Stimulated activated CD8-positive, alpha-beta memory T cell treated with anti-CD3 and anti-CD28 coated beads, Interleukin-7, amount 100 ng/mL, for 4 hours (primary cell): ENCODE measurements around the gene KLF18.
"Not testable (repeated sequence)": the region's sequence is repeated elsewhere in the genome, so short reads cannot be mapped to it uniquely, and the experiment has no call there.

ENCODE experiments used
- DNase-seq, 2 donors: peaks; one replicate each; pipeline ENCODE4 v3.0.0-alpha.2; 2020; ENCODE audit warnings: low read depth in 2 of 2

KLF18 gene

GRCh38 chr1:44141531-44141930, at the start of gene KLF18:
Gene KLF18 (minus strand): TSS chr1:44141631. CDS start chr1:44141631, 0 bp downstream.
- DNase-seq, result no peak

- DNase-seq, result no peak
Observed at GRCh38 chr1:44174630-44175029, 33.2 kb upstream of the KLF18 start.

GRCh38 chr1:44170281-44170823, 28.9 kb upstream of the KLF18 start:
- DNase-seq, result no peak

DNA sequence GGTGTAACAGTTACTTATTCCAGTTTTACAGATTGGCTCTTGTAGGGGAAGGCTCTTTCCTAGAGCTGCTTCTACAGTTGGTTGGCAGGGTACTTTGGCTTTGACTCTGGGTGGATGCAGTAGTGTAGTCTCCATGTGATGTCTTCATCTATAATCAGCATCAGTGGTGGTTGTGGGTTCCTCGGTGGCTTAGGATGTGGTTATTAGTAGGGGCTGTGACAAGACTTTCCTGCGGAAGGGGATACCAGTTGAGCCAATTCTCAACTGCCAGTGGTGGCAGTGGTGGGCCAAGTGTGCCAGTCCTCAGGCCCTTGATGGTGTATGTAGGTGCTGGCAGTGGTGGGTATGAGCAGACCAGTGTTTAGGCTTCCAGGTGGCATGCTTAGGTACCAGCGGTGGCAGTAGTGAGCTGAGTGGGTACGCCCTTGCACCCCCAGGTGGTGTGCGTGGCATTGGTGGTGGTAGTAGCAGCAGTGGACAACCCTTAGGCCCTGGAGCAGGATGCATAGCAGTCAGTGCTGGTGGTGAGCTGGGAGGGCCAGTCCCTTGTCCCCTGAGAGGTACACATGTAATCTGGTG, 27.2 kb upstream of the KLF18 start:
- DNase-seq, result no peak

DNA sequence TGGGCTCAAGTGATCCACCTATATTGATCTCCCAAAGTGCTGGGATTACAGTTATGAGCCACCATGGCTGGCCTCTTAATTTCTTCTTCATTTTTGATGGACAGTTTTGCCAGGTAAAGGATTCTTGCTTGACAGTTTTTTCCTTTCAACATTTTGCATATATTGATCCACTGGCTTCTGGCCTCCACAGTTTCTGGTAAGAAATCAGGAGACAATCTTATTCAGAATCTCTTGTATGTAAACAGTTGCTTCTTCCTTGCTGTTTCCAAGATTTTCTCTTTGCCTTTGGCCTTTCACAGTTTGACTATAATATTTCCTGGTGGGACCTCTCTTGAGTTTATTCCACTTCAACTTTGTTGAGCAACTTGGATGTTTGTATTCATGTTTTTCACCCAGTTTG, 20.1 kb upstream of the KLF18 start:
- DNase-seq, result no peak

GRCh38 chr1:44158871-44159270, 17.4 kb upstream of the KLF18 start:
- no peak for DNase-seq

DNA sequence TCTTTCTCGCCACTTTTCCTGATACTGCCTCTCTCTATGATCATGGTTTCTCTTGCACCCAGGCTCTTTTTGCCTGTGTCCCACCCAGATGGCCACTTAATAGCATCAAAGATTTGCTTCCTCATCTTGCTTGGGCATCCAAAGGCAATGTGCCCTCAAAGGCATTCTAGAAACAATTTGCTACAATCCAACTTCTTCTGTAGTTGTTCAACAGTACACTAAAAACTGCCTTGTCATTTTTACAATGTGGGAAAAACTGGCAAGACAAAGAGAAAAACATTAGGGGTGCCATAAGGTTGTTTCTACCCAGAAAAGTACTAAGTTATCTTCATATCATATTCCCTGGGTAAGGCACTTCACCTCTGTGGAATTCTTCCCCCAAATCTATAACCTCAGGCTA, 16.5 kb upstream of the KLF18 start:
- no peak for DNase-seq

DNA sequence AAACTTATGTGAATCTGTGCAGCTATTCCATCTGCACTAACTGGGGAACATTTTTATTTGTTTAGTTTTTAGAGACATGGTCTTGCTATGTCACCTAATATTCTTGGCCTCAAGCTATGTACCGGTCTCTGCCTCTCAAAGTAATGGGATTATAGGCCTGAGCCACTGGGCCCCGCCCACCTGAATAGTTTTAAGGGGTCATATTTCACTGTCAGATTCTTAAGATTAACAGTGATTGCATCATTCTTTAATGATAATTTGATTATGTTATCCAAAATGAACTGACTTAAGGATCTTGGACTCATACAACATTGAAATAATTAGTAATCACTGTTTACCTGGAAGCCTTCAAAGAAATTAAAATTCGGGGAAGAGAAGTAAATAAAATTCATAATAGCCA, 12.6 kb upstream of the KLF18 start:
- DNase-seq, result no peak

- no peak for DNase-seq
Observed at GRCh38 chr1:44152692-44153091, 11.3 kb upstream of the KLF18 start.

- no peak for DNase-seq
Observed at GRCh38 chr1:44151808-44152207, 10.4 kb upstream of the KLF18 start.

- DNase-seq, result no peak
Observed at GRCh38 chr1:44151332-44151731, 9.9 kb upstream of the KLF18 start.

GRCh38 chr1:44147582-44147981, 6.2 kb upstream of the KLF18 start:
- DNase-seq, result no peak

DNA sequence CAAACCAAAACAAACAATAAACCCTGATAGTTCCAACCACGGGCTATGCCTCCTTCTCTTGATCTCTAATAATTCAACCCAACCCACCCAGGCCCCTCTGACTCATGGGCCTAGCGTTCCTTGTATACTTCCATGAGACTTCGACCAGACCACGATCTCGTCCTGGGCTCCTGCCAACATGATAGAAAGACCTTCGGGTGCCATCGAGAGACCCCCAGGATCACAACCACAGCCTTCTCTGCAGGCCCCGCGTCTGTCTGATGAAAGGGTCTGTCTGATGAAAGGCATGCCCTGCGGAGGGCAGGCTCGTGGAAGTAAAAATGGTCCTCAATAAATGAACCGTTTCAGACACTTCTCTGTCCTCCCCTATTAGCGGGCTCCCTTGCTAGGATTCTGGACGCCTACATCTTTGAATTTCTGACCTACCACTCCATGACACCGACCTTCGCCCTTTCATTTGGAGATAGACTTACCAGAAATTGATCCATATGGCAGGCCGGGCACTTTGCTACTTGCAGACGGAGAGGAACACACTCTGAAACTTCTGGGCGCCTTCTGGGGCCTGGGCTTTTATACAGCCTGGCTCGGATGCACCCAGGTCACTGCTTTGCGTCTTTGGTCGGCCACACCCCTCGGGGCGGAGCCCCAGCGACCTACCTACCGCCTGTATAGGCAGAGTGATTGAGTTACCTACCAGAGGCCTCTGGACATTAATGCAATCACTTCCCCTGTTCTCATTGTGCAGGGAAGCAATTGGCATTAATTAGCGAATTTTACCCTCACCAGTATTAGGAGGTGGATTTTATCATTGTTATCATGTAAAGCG, 5.3 kb upstream of the KLF18 start:
- no peak for DNase-seq

- DNase-seq, result no peak
Observed at GRCh38 chr1:44144962-44145756, 3.7 kb upstream of the KLF18 start.

GRCh38 chr1:44139565-44139964, 1.9 kb downstream of the KLF18 start:
- DNase-seq, result not testable (repeated sequence)

- DNase-seq, result no peak
Observed at GRCh38 chr1:44138239-44138638, 3.2 kb downstream of the KLF18 start.

DNA sequence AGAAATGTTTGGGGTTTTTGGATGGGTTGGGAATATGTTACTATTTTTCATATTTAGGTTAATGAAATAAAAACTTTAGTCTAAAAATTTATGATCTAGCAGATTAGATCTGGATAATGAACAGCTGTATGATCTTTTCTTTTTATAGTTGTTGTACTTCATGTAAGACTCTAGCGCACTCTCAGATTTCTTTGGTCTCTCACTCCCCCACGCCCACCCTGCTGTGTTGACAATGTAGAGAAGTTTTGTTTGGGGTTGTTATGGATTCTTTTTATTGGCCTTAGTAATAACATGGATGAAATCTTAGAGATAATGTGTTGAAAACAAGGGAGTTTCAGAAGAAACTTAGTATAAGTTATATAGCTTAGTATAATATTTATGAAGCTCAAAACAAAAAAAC, 5.5 kb downstream of the KLF18 start:
- no peak for DNase-seq

- DNase-seq, result no peak
Observed at GRCh38 chr1:44134071-44134920, 7.1 kb downstream of the KLF18 start.

DNA sequence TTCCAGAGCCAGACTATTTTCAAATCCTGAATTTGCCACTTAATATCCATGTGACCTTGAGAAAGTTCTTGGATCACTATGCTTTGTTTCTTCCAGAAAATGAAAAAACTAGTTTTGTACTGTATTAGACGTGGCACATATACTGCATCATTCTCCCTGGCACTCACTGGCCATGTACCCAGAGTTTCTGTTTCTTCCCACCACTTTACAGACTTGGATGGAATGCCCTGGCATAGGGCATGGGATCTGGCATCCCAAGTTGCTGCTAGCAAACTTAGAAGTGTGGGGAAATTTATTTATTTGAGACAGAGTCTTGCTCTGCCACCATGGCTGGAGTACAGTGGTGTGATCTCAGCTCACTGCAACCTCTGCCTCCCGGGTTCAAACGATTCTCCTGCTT, 10.0 kb downstream of the KLF18 start:
- no peak for DNase-seq

DNA sequence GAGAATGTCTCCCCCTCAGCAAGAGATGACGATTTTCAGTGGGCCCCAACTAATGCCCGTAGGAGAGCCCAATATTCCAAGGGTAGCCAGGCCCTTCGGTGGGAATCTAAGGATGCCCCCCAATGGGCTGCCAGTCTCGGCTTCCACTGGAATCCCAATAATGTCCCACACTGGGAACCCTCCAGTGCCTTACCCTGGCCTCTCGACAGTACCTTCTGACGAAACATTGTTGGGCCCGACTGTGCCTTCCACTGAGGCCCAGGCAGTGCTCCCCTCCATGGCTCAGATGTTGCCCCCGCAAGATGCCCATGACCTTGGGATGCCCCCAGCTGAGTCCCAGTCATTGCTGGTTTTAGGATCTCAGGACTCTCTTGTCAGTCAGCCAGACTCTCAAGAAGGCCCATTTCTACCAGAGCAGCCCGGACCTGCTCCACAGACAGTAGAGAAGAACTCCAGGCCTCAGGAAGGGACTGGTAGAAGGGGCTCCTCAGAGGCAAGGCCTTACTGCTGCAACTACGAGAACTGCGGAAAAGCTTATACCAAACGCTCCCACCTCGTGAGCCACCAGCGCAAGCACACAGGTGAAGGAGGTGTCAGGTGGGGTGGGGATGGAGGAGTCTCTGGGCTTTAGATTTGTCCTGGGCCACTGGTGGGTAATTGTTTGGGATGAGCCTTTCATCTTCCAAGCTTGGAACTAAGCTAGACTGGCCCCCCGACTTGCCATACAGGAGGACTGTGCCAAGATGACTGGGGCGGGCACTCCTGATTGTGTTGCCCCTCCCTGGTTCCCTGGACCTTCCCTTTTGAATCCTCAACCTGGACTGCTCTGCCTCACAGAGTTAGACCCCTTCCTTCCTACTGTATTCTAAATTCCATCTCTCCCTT, 11.6 kb downstream of the KLF18 start:
- no peak for DNase-seq
